Esophagus (tissue), 2 donors: ENCODE results near the gene APAF1. TPM values are rescaled to one million over a fixed set of nuclear protein-coding genes. Genes with fewer than 3 reads are reported as not detected.

Source experiments
- H3K27ac ChIP-seq, 2 donors: one replicate each; pipeline ENCODE4 v1.5.1; 2013; ENCODE audit warnings: low read depth in 2 of 2, mild to moderate bottlenecking in 2 of 2, inconsistent platforms in 1 of 2, low read length in 1 of 2, moderate library complexity in 1 of 2
- H3K27me3 ChIP-seq, 2 donors: one replicate each; pipeline ENCODE4 v1.6.1; 2013; ENCODE audit warnings: low read length in 2 of 2, control low read depth in 1 of 2, mild to moderate bottlenecking in 1 of 2; ENCODE audit not compliant: insufficient read depth in 2 of 2, control insufficient read depth in 1 of 2
- H3K36me3 ChIP-seq, 2 donors: one replicate each; pipeline ENCODE4 v1.6.1; 2013; ENCODE audit warnings: low read length in 1 of 2; ENCODE audit not compliant: control insufficient read depth in 2 of 2, insufficient read depth in 2 of 2
- H3K4me1 ChIP-seq, 2 donors: one replicate each; pipeline ENCODE4 v1.6.1; 2013; ENCODE audit warnings: low read length in 1 of 2; ENCODE audit not compliant: control insufficient read depth in 2 of 2, insufficient read depth in 2 of 2
- H3K4me3 ChIP-seq, 2 donors: one replicate each; pipeline ENCODE4 v1.5.1; 2013; ENCODE audit warnings: low read length in 2 of 2, mild to moderate bottlenecking in 2 of 2, low read depth in 1 of 2, moderate library complexity in 1 of 2
- H3K9me3 ChIP-seq, 2 donors: one replicate each; pipeline ENCODE4 v1.6.1; 2013; ENCODE audit warnings: mild to moderate bottlenecking in 2 of 2, low read depth in 1 of 2, low read length in 1 of 2, moderate library complexity in 1 of 2; ENCODE audit not compliant: control insufficient read depth in 2 of 2, insufficient read depth in 1 of 2
- WGBS, 2 donors: extraction: QIAGEN DNeasy Blood & Tissue Kit; methylation state at CpG; one replicate each; pipeline ENCODE4 v1.1.7; 2013; 5-methylcytosine and 5-hydroxymethylcytosine counted together
- polyA plus RNA-seq, 2 donors: library from polyadenylated mRNA; stranded (reverse); fragments of 200-250 nt; gene quantifications; one replicate each; pipeline ENCODE4 v1.2.3, GENCODE V29; 2013
- donor health status: healthy with polysubstance abuse.
- donor health status: Bipolar disorder and iron deficiency.

Gene APAF1
- polyA plus RNA-seq, 2 donors, result 2.3 to 3.5 TPM

GRCh38 chr12:98686603-98687002, 41.5 kb downstream of the APAF1 start:
- H3K36me3 ChIP-seq, result peaks cover 2 to 3% of the 10 kb centered on the region in 2 donors
- H3K4me1 ChIP-seq, result no peaks in the 10 kb centered on the region
- WGBS, 2 donors, result 82 to 90% methylated on average over 2 of the region's 2 CpGs
- H3K4me3 ChIP-seq, result no peak overlapping the region
- no peak overlapping the region for H3K27ac ChIP-seq
- H3K27me3 ChIP-seq, result no peaks in the 10 kb centered on the region
- no peaks in the 10 kb centered on the region for H3K9me3 ChIP-seq

- H3K4me1 ChIP-seq, result no peaks in the 10 kb centered on the region
- no peak overlapping the region for H3K27ac ChIP-seq
- H3K36me3 ChIP-seq, result peaks cover 0 to 6% of the 10 kb centered on the region in 2 donors
- H3K4me3 ChIP-seq, result no peak overlapping the region
- no peaks in the 10 kb centered on the region for H3K27me3 ChIP-seq
- no peaks in the 10 kb centered on the region for H3K9me3 ChIP-seq
Observed at GRCh38 chr12:98691351-98691750, 46.3 kb downstream of the APAF1 start.

GRCh38 chr12:98696036-98696646, 51.1 kb downstream of the APAF1 start:
- Histone ChIP-seq H3K9me3 (no peaks in the 10 kb centered on the region), H3K36me3 (peaks cover 0 to 4% of the 10 kb centered on the region in 2 donors), H3K27ac (no peak overlapping the region), H3K4me1 (no peaks in the 10 kb centered on the region), H3K4me3 (no peak overlapping the region), H3K27me3 (no peaks in the 10 kb centered on the region)
- WGBS, 2 donors, result 83 to 87% methylated on average over 8 of the region's 8 CpGs

- Histone ChIP-seq H3K9me3 (no peaks in the 10 kb centered on the region), H3K4me1 (no peaks in the 10 kb centered on the region), H3K4me3 (no peak overlapping the region), H3K27me3 (no peaks in the 10 kb centered on the region), H3K27ac (no peak overlapping the region), H3K36me3 (peaks cover 0 to 4% of the 10 kb centered on the region in 2 donors)
- 80 to 84% methylated on average over 2 of the region's 2 CpGs for WGBS, 2 donors
Observed at GRCh38 chr12:98697209-98697608, 52.1 kb downstream of the APAF1 start.

GRCh38 chr12:98698603-98699463, 53.7 kb downstream of the APAF1 start:
- no peaks in the 10 kb centered on the region for H3K4me1 ChIP-seq
- WGBS, 2 donors, result 41 to 43% methylated on average over 6 of the region's 6 CpGs
- H3K36me3 ChIP-seq, result peaks cover 0 to 4% of the 10 kb centered on the region in 2 donors
- H3K4me3 ChIP-seq, result no peak overlapping the region
- H3K9me3 ChIP-seq, result no peaks in the 10 kb centered on the region
- H3K27ac ChIP-seq, result no peak overlapping the region
- no peaks in the 10 kb centered on the region for H3K27me3 ChIP-seq

- WGBS, 2 donors, result 49 to 53% methylated on average over 3 of the region's 3 CpGs
- Histone ChIP-seq H3K36me3 (peaks cover 0 to 4% of the 10 kb centered on the region in 2 donors), H3K4me1 (no peaks in the 10 kb centered on the region), H3K9me3 (no peaks in the 10 kb centered on the region), H3K27me3 (no peaks in the 10 kb centered on the region), H3K4me3 (no peak overlapping the region), H3K27ac (no peak overlapping the region)
Observed at GRCh38 chr12:98699586-98699985, 54.5 kb downstream of the APAF1 start.

GRCh38 chr12:98701166-98701565, 56.1 kb downstream of the APAF1 start:
- WGBS, 2 donors, result 41 to 44% methylated on average over 1 of the region's 1 CpG
- Histone ChIP-seq H3K36me3 (peaks cover 0 to 2% of the 10 kb centered on the region in 2 donors), H3K27me3 (no peaks in the 10 kb centered on the region), H3K9me3 (no peaks in the 10 kb centered on the region), H3K4me3 (no peak overlapping the region), H3K4me1 (no peaks in the 10 kb centered on the region), H3K27ac (no peak overlapping the region)

GRCh38 chr12:98709022-98709421, 63.9 kb downstream of the APAF1 start:
- Histone ChIP-seq H3K9me3 (no peaks in the 10 kb centered on the region), H3K36me3 (peaks cover 5 to 9% of the 10 kb centered on the region in 2 donors), H3K4me3 (no peak overlapping the region), H3K27me3 (no peaks in the 10 kb centered on the region), H3K27ac (no peak overlapping the region), H3K4me1 (no peaks in the 10 kb centered on the region)
- WGBS, 2 donors, result 86 to 95% methylated on average over 1 of the region's 1 CpG

- Histone ChIP-seq H3K4me1 (no peaks in the 10 kb centered on the region), H3K9me3 (no peaks in the 10 kb centered on the region), H3K4me3 (no peak overlapping the region), H3K27me3 (no peaks in the 10 kb centered on the region), H3K27ac (no peak overlapping the region), H3K36me3 (peaks cover 2% of the 10 kb centered on the region in 2 donors)
- WGBS, 2 donors, result 86 to 88% methylated on average over 4 of the region's 4 CpGs
Observed at GRCh38 chr12:98714426-98714825, 69.3 kb downstream of the APAF1 start.
